Gastrocnemius medialis (tissue), 4 donors: ENCODE results near the gene NHLH2. TPM values are rescaled to one million over a fixed set of nuclear protein-coding genes. Genes with fewer than 3 reads are reported as not detected.
A peak's percentile ranks its signal among the peaks of the same experiment; 100 is the strongest.

ENCODE experiments used
- ATAC-seq, 2 donors: fragments of 150-250 bp; one replicate each; pipeline ENCODE4 v1.9.1; 2016
- DNase-seq, 2 donors: peaks; one replicate each; pipeline ENCODE4 v3.0.0-alpha.2; 2019
- H3K27ac ChIP-seq, 4 donors: fragments of 200-600 bp; sonication (generic); 1 replicate in 1 of 4; 2 replicates in 3 of 4; pipeline ENCODE4 v1.5.1; 2016 to 2018; ENCODE audit warnings: mild to moderate bottlenecking in 2 of 4, moderate library complexity in 1 of 4
- H3K27me3 ChIP-seq, 3 donors: fragments of 200-600 bp; sonication (generic) in 2 of 3; 1 replicate in 1 of 3; 2 replicates in 2 of 3; pipeline versions ENCODE4 v1.5.1 to v1.6.0; 2016 to 2019; ENCODE audit warnings: mild to moderate bottlenecking in 1 of 3, moderate library complexity in 1 of 3
- H3K36me3 ChIP-seq, 2 donors: fragments of 200-600 bp; sonication (generic) in 1 of 2; one replicate each; pipeline ENCODE4 v1.5.1; 2017 to 2018
- H3K4me1 ChIP-seq, 2 donors: fragments of 200-600 bp; sonication (generic) in 1 of 2; one replicate each; pipeline ENCODE4 v1.5.1; 2016 to 2017; ENCODE audit warnings: mild to moderate bottlenecking in 2 of 2
- H3K4me3 ChIP-seq, 4 donors: fragments of 200-600 bp; sonication (generic) in 3 of 4; 1 replicate in 1 of 4; 2 replicates in 3 of 4; pipeline ENCODE4 v1.5.1; 2016 to 2019; ENCODE audit warnings: mild to moderate bottlenecking in 2 of 4
- H3K9me3 ChIP-seq, 3 donors: fragments of 200-600 bp; sonication (generic) in 2 of 3; 1 replicate in 1 of 3; 2 replicates in 2 of 3; pipeline ENCODE4 v1.5.1; 2016 to 2019
- CTCF ChIP-seq, 5 experiments: fragments of 450-650 bp in 3 of 5; fragments of 200-600 bp in 2 of 5; sonication (generic) in 2 of 5; IDR thresholded peaks in 4 of 5; conservative IDR thresholded peaks in 1 of 5; 1 replicate in 4 of 5; 2 replicates in 1 of 5; pipeline ENCODE4 v1.5.1; 2016 to 2019; ENCODE audit warnings: antibody characterized with exemption in 5 of 5, mild to moderate bottlenecking in 3 of 5, moderate library complexity in 3 of 5
- POLR2A ChIP-seq, 2 donors: fragments of 450-650 bp; IDR thresholded peaks; one replicate each; pipeline ENCODE4 v1.6.1; 2017; ENCODE audit warnings: antibody characterized with exemption in 2 of 2, mild to moderate bottlenecking in 2 of 2, moderate library complexity in 2 of 2
- in situ Hi-C, 4 donors: fragments of 200-750 bp; cut with MboI; loops; one replicate each; pipeline versions ENCODE4 v1.15.0 to v1.8.0; 2017; ENCODE audit warnings: low sequenced_read_pairs in 4 of 4
- intact Hi-C: fragments of 100-400 bp; cut with DNase I; formaldehyde crosslinking; loops from one replicate; pipeline ENCODE4 v1.15.1; 2023; ENCODE audit warnings: low total_unique reads
- total RNA-seq, 4 donors: library from RNA; depleted of rRNA; stranded (reverse); fragments of >200 nt; gene quantifications; one replicate each; pipeline versions ENCODE4 v1.1.0 to v1.2.3, GENCODE V29; 2016

Gene NHLH2
- total RNA-seq, 4 donors from 2014 or later, result not detected

- Histone ChIP-seq H3K9me3 (no peaks in the 10 kb centered on the region), H3K27me3 (no peaks in the 10 kb centered on the region), H3K27ac (no peak overlapping the region), H3K4me3 (no peak overlapping the region), H3K36me3 (no peaks in the 10 kb centered on the region), H3K4me1 (no peaks in the 10 kb centered on the region)
- in situ Hi-C loops (loop anchor here in 2 of 4 donors (10.0 to 25.0 kb wide), 3 partner anchors 174 to 677 kb away; partner anchors contain the start of gene SLC22A15 (in 1 of the 2)), intact Hi-C loops (no loop called here)
- no peak for DNase-seq
- no peak for ATAC-seq
- TF ChIP-seq POLR2A (IDR thresholded peaks at IDR 0.05) (no peak), CTCF (IDR thresholded peaks at IDR 0.05 in 4 of 5, conservative IDR thresholded peaks at IDR 0.05 in 1 of 5) (no peak)
Observed at GRCh38 chr1:115810609-115811008, 30.3 kb downstream of the NHLH2 start.

GRCh38 chr1:115809847-115810246 is 31.1 kb downstream of the NHLH2 start:
- TF ChIP-seq POLR2A (IDR thresholded peaks at IDR 0.05) (no peak), CTCF (IDR thresholded peaks at IDR 0.05 in 4 of 5, conservative IDR thresholded peaks at IDR 0.05 in 1 of 5) (no peak)
- intact Hi-C loops, result no loop called here

GRCh38 chr1:115809076-115809475 is 31.9 kb downstream of the NHLH2 start:
- H3K36me3 ChIP-seq, result no peaks in the 10 kb centered on the region
- H3K4me1 ChIP-seq, result no peaks in the 10 kb centered on the region
- no peaks in the 10 kb centered on the region for H3K27me3 ChIP-seq
- no peak overlapping the region for H3K27ac ChIP-seq
- no peak overlapping the region for H3K4me3 ChIP-seq
- ATAC-seq, result no peak
- H3K9me3 ChIP-seq, result no peaks in the 10 kb centered on the region
- intact Hi-C loops (no loop called here), in situ Hi-C loops (loop anchor here (10.0 to 25.0 kb wide), 3 partner anchors 176 to 678 kb away; partner anchors contain the start of gene SLC22A15 (in 1 of the 4))
- no peak for DNase-seq
- no peak for TF ChIP-seq CTCF (IDR thresholded peaks at IDR 0.05 in 4 of 5, conservative IDR thresholded peaks at IDR 0.05 in 1 of 5)
- TF ChIP-seq POLR2A (IDR thresholded peaks at IDR 0.05), result no peak

More at GRCh38 chr1:115809847-115810246, 31.1 kb downstream of the NHLH2 start:
- H3K36me3 ChIP-seq, result no peaks in the 10 kb centered on the region
- DNase-seq, result no peak
- H3K4me3 ChIP-seq, result no peak overlapping the region
- no peak overlapping the region for H3K27ac ChIP-seq
- H3K9me3 ChIP-seq, result no peaks in the 10 kb centered on the region
- no peak for ATAC-seq
- in situ Hi-C loops, result loop anchor here (10.0 to 25.0 kb wide), 3 partner anchors 175 to 677 kb away; partner anchors contain the start of gene SLC22A15 (in 1 of the 4)
- H3K4me1 ChIP-seq, result no peaks in the 10 kb centered on the region
- H3K27me3 ChIP-seq, result no peaks in the 10 kb centered on the region

GRCh38 chr1:115807723-115808122 is 33.2 kb downstream of the NHLH2 start:
- H3K4me3 ChIP-seq, result no peak overlapping the region
- H3K4me1 ChIP-seq, result no peaks in the 10 kb centered on the region
- intact Hi-C loops, result loop anchor here (2.0 kb wide), 1 partner anchor 173 kb away; no protein-coding TSS in a partner anchor
- H3K9me3 ChIP-seq, result no peaks in the 10 kb centered on the region
- TF ChIP-seq CTCF (IDR thresholded peaks at IDR 0.05 in 4 of 5, conservative IDR thresholded peaks at IDR 0.05 in 1 of 5) (peak in 4 of 5 experiments; percentile 24 to 56 (median 44)), POLR2A (IDR thresholded peaks at IDR 0.05) (no peak)
- no peaks in the 10 kb centered on the region for H3K36me3 ChIP-seq
- no peak for DNase-seq
- no peak overlapping the region for H3K27ac ChIP-seq
- in situ Hi-C loops, result loop anchor here (10.0 to 25.0 kb wide), 3 partner anchors 177 to 680 kb away; partner anchors contain the start of gene SLC22A15 (in 1 of the 4)
- H3K27me3 ChIP-seq, result no peaks in the 10 kb centered on the region
- ATAC-seq, result peak in 1 of 2 donors; percentile 41
